Raji (cell line): ENCODE data around the gene RIPOR3.

Source experiments
- POLR2A ChIP-seq: IDR thresholded peaks from 2 replicates; pipeline ENCODE4 v1.6.1; 2011; ENCODE audit warnings: low read depth, low read length, control low read depth; ENCODE audit not compliant: insufficient read depth

Gene RIPOR3

GRCh38 chr20:50658804-50659380 lies 32.5 kb downstream of the RIPOR3 start:
- TF ChIP-seq POLR2A, result no peak

DNA sequence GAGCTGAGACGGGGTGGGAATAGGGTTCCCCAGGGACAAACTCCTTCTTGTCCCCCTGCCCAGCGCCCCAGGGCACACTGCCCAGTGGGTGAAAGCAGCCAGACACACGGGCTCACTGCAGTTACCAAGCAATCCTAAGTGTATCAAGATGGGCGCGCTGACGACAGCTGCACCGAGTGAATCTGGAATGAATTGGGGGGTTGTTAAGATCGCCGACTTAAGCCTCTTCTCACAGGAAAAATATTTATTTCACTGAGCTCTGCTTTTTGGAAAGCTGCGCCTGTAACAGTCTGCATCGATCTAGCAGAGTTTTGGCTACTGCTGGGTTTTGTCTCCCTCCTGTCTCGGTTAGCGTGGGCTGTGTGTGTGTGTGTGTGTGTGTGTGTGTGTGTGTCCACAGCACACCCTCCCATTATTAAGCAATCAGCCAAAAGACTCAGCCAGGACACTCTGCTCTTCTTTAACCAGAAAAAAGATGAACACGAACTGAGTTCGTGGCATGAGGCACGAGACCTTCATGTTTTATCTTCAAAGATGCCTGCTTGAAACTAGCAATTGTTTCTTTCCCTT lies 35.9 kb downstream of the RIPOR3 start:
- no peak for TF ChIP-seq POLR2A

GRCh38 chr20:50654904-50655303 lies 36.4 kb downstream of the RIPOR3 start:
- no peak for TF ChIP-seq POLR2A

DNA sequence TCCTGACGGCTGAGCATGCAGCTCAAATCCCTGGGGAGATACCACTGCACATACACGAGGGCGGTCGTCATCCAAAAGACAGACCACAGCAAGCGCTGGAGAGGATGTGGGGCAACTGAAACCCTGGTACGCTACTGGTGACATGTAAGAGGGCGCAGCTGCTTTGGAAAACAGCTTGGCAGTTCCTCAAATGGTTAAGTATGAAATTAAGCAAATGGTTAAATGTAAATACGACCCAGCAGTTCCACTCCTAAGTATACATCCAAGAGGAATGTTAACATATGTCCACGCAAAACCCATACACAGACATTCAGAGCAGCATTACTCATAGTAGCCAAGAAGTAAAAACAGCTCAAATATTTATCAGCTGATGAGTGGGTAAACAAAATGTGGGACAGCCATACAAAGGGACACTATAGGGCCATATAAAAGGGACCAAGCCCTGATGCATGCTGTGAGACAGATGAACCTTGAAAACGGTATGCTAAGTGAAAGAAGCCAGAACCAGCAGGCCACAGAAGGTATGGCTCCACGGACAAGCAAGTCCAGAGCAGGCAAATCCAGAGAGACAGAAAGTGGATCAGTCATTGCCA lies 38.5 kb downstream of the RIPOR3 start:
- TF ChIP-seq POLR2A, result no peak

- TF ChIP-seq POLR2A, result no peak
Observed at GRCh38 chr20:50651676-50652075, 39.7 kb downstream of the RIPOR3 start.

GRCh38 chr20:50649590-50649989 lies 41.8 kb downstream of the RIPOR3 start:
- TF ChIP-seq POLR2A, result no peak

- no peak for TF ChIP-seq POLR2A
Observed at GRCh38 chr20:50648651-50649050, 42.7 kb downstream of the RIPOR3 start.

DNA sequence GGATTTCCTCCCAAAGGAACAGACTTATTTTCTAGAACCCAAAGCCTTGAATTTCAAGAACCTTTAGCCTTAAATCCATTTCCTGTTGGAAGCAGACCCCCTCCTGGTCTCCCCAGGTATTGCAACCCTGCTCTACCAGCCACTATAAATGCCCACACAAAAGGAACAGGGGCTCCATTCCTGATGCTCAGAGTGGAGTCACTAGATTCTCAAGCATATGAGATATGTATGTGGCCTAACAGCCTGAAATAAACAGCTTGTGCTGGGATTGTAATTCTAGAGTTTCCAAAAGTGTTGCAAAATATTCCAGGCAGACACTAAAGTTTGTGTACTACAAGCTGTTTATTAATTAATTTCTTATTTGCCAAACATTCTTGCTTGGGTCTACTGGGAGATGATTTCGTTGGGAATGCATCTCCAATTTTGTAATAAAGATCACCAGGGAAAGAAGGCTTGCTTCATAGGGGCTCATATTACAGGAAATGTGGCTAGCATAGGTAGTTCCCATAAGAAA lies 44.8 kb downstream of the RIPOR3 start:
- no peak for TF ChIP-seq POLR2A

DNA sequence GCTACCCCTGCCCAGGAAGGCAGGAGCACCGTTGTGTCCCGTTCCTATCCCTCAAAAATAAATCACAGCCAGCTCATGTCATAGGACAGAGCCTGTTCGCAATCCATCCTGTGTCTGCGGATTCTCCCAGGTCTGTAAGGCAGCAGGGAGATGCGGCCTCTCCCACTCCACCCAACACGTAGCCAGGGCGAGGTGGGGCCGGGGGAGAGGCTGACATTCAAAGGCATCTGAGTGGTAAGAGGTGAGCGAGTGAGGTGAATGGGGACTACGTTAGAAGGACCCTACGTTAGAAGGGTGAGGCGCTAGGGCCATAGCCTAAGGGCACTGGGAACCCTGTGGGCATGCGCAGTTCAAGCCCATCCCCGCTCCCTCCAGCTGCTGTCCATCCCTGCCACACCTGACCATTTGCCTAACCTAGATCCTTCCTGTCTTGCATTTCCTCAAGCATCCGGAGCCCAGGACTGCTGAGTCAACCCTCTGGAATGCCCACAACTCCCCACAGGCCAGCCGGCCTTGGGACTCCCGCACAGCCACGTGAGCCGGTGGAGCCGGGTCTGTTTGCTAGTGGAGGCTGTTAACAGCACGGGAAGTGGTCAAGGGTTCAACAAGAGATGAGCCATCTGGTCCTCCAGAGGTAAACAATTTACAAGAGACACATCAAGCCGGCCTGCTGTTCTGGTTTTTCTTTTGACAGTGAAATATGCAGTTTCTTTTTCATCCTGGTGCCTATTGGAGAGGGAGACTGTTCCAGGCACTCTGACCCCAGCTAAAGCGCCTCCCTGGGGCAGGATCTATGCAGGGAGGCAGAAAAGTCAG lies 45.9 kb downstream of the RIPOR3 start:
- TF ChIP-seq POLR2A, result no peak

- TF ChIP-seq POLR2A, result no peak
Observed at GRCh38 chr20:50642288-50642803, 49.0 kb downstream of the RIPOR3 start.

DNA sequence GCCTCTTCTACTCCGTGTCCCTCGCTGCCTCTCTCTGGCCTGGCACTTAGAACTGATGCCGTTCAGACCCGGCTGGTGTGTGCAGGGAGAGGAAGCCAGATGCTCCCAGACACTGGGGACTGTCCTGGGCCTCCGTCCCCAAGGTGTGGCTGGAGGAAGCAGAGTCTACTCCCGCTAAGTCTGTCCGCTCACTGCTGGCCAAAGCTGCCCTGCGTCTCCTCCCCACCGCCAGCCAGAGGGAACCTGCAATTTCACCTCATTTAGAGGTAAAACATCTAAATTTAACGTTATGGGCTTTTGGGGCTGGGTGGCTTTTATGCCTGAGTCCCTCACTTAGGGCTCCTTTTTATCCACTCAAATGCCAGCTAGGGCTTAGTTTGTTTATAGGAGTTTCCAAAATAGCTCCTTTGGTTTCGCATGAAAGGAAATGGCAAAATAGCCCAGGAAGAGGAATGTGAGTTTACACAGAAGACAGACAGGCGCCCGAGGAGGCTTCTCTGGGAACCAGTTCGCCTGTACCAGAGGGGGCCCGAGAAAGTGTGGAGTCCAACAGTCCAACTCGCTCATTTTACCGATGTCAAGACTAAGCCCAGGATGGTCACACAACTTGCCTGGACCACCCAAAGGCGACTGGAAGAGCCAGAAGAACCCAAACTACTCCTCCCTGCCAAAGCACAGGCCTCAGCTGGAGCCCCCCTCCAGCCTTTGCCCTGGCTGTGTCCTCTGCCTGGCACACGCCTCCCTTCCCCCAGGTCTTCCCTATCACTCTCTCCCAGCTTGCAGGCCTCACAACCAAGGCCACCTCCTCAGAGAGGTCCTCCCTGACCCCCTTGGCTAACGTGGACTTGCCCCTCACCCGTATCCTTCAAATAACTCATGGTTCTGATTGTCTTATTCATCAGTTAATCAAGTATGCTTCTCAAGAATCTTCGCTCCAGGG lies 54.5 kb downstream of the RIPOR3 start:
- no peak for TF ChIP-seq POLR2A

DNA sequence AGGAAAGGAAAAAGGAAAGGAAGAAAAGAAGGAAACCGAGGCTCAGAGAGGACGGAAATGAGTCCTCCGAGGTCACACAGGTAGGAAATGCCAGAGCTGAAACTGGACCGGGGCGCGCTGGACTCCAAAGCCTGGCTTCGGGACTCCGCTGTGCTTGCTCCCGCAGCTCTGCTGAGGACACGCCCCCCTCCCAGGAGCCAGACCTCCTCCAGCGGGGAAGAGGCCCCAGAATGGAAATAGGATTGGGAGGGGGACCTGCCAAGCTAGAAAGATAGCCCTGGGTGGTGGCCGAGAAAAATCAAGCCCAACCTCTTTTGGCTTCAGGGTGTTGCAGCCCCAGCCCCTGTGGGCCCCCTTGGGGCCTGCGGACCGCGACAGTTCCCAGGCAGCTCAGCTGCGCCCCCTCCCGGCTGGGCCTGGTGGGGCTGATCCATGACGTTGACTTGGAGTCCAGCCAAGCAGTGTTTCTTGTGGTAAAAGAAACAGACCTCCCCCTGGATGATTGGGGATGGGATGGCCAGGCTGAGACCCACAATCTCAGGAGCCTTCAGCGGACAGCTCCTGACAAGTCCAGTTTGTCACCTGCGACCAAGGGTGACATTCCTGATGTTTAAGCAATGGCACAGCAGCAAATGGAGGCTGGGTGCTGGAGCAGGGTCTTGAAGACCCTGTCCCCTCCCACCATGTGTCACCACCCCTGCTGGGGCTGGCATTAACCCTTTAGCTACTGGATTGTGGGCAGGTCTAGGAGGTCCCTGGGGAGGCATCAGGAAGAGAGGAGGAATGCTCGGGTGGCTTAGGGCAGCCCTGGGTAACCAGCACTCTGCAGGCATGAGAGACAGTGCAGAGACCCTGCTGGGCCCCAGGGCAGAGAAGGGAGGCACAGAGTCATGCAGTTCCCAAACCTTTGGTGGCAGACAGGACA lies 55.4 kb downstream of the RIPOR3 start:
- TF ChIP-seq POLR2A, result no peak

DNA sequence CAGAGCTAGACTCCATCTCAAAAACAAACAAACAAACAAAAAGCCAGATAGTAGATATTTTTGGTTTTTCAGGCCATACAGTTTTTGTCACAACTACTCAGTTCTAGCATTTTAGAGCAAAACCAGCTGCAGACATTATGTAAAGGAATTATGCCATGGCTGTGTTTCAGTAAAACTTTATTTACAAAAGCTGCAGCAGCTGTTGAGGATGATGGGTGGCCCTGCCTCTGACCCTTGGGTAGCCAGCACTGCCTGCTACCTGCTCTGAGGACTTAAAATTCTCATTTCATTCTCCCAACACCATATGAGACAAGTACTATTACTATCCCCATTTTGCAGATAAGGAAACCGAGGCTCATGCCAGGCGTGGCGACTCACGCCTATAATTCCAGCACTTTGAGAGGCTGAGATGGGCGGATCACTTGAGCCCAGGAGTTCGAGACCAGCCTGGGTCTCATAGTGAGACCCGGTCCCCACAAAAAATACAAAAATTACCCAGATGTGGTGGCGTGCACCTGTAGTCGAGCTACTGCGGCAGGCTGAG lies 56.3 kb downstream of the RIPOR3 start:
- TF ChIP-seq POLR2A, result no peak
